Adrenal gland (tissue), 5 donors: ENCODE results near the gene MAIP1.

Experiments used
- POLR2A ChIP-seq, 2 donors: fragments of 450-650 bp; IDR thresholded peaks; one replicate each; pipeline ENCODE4 v1.6.1; 2017; ENCODE audit warnings: antibody characterized with exemption in 2 of 2, mild to moderate bottlenecking in 2 of 2, moderate library complexity in 1 of 2
- TF ChIP-seq, protein P1 (sequence below), 6 experiments: fragments of 450-650 bp in 4 of 6; fragments of 200-600 bp in 2 of 6; sonication (generic) in 1 of 6; IDR thresholded peaks; 1 replicate in 5 of 6; 2 replicates in 1 of 6; pipeline versions ENCODE4 v1.5.1 to v1.8.0; 2016 to 2021; ENCODE audit warnings: antibody characterized with exemption in 6 of 6, mild to moderate bottlenecking in 2 of 6, moderate library complexity in 1 of 6
- donor health status: DM: no; HTN: no; CAD: no.

- TF ChIP-seq, protein P1, sequence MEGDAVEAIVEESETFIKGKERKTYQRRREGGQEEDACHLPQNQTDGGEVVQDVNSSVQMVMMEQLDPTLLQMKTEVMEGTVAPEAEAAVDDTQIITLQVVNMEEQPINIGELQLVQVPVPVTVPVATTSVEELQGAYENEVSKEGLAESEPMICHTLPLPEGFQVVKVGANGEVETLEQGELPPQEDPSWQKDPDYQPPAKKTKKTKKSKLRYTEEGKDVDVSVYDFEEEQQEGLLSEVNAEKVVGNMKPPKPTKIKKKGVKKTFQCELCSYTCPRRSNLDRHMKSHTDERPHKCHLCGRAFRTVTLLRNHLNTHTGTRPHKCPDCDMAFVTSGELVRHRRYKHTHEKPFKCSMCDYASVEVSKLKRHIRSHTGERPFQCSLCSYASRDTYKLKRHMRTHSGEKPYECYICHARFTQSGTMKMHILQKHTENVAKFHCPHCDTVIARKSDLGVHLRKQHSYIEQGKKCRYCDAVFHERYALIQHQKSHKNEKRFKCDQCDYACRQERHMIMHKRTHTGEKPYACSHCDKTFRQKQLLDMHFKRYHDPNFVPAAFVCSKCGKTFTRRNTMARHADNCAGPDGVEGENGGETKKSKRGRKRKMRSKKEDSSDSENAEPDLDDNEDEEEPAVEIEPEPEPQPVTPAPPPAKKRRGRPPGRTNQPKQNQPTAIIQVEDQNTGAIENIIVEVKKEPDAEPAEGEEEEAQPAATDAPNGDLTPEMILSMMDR (IDR thresholded peaks at IDR 0.05): no peak
- TF ChIP-seq POLR2A (IDR thresholded peaks at IDR 0.05): no peak
Measured at GRCh38 chr2:199932312-199932855, 23.0 kb upstream of the MAIP1 start.
